WERI-Rb-1 (cell line): ENCODE results near the gene MICALL2.

Source experiments
- DNase-seq: peaks from one replicate; pipeline ENCODE4 v3.0.0-alpha.2; 2020
- H3K27ac ChIP-seq: fragments of 250-450 bp; sonication (Bioruptor Pico); 2 replicates; pipeline ENCODE4 v1.5.1; 2020; ENCODE audit warnings: mild to moderate bottlenecking, moderate library complexity
- H3K27me3 ChIP-seq: fragments of 250-450 bp; sonication (Bioruptor Pico); 2 replicates; pipeline ENCODE4 v1.5.1; 2021; ENCODE audit warnings: mild to moderate bottlenecking, low read depth, moderate library complexity; ENCODE audit not compliant: insufficient read depth, severe bottlenecking
- H3K36me3 ChIP-seq: fragments of 250-450 bp; sonication (Bioruptor Pico); 2 replicates; pipeline ENCODE4 v1.5.1; 2020; ENCODE audit warnings: mild to moderate bottlenecking, moderate library complexity
- H3K4me3 ChIP-seq: 2 replicates; pipeline ENCODE4 v1.5.1; 2011; ENCODE audit warnings: low read depth, mild to moderate bottlenecking, control low read depth, low read length
- H3K9me3 ChIP-seq: fragments of 250-450 bp; sonication (Bioruptor Pico); 2 replicates; pipeline ENCODE4 v1.5.1; 2021; ENCODE audit warnings: mild to moderate bottlenecking, moderate library complexity; ENCODE audit not compliant: severe bottlenecking
- TF ChIP-seq, protein P1 (sequence below): IDR thresholded peaks from 2 replicates; pipeline ENCODE4 v1.5.1; 2011; ENCODE audit warnings: low read depth, mild to moderate bottlenecking, control low read depth, inconsistent platforms, low read length

The MICALL2 gene

DNA sequence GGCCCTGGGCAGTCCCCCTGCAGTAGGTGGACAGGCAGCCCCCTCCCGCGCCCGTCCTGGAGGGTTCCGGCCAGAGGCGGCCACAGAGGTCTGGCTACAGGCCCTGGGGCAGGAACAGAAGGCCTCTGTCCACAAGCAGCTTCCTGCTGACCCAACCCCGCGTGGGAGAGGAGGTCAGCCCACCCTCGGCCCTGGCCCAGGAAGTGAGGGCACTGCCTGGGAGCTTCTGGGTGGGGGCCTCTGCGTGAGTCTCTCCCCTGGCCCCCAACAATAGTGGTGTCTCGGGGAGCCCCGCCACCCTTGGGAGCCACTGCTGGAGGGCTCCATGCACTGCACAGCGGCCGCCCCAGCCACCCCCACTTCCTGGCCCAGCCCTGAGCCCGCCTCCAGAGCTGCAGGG is 4.7 kb downstream of the MICALL2 start:
- Histone ChIP-seq H3K4me3 (no peak overlapping the region), H3K9me3 (no peaks in the 10 kb centered on the region), H3K36me3 (no peaks in the 10 kb centered on the region), H3K27ac (no peak overlapping the region), H3K27me3 (no peaks in the 10 kb centered on the region)
- TF ChIP-seq, protein P1, sequence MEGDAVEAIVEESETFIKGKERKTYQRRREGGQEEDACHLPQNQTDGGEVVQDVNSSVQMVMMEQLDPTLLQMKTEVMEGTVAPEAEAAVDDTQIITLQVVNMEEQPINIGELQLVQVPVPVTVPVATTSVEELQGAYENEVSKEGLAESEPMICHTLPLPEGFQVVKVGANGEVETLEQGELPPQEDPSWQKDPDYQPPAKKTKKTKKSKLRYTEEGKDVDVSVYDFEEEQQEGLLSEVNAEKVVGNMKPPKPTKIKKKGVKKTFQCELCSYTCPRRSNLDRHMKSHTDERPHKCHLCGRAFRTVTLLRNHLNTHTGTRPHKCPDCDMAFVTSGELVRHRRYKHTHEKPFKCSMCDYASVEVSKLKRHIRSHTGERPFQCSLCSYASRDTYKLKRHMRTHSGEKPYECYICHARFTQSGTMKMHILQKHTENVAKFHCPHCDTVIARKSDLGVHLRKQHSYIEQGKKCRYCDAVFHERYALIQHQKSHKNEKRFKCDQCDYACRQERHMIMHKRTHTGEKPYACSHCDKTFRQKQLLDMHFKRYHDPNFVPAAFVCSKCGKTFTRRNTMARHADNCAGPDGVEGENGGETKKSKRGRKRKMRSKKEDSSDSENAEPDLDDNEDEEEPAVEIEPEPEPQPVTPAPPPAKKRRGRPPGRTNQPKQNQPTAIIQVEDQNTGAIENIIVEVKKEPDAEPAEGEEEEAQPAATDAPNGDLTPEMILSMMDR: no peak
- no peak for DNase-seq

DNA sequence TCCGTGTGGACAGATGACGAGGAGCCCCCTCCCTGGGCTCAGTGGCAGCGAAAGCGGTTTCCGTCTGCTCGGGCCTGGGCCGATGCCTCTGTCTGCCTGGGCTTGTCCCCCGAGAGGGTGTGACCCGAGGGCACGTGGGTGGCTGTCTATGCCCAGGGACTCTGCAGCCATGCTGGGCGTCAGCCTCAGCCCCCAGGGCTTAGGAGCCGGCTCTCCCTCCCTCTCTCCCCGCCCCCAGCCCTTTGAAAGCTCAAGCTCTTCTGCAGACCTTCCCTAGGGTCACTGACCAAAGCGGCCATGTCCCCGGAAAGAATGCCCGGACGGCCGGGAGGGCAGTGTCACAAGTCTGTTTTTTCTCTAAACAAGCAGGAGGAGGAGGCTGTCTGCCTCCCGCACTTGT is 7.1 kb downstream of the MICALL2 start:
- TF ChIP-seq, protein P1: no peak
- Histone ChIP-seq H3K27me3 (no peaks in the 10 kb centered on the region), H3K4me3 (no peak overlapping the region), H3K9me3 (no peaks in the 10 kb centered on the region), H3K36me3 (no peaks in the 10 kb centered on the region), H3K27ac (no peak overlapping the region)
- no peak for DNase-seq

DNA sequence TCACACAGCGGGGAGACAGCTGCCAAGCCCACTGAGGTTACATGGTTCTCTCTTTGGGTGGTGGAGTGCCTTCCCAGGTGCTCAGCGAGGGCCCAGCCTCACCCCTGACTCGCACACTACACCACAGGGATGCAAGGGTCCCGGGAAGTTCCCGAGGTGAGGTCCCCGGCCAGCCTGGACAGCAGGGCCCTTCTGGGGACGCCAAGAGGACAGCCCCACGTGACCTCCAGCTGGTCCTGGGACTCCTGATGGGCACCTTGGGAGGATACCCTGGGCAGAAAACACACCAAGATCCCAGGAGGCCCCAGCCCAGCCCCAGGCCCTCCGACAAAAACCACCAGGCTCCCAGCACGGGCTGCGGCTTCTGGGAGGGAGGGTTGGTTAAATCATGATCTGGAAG is 8.3 kb downstream of the MICALL2 start:
- Histone ChIP-seq H3K27me3 (no peaks in the 10 kb centered on the region), H3K27ac (no peak overlapping the region)
- TF ChIP-seq, protein P1: no peak

DNA sequence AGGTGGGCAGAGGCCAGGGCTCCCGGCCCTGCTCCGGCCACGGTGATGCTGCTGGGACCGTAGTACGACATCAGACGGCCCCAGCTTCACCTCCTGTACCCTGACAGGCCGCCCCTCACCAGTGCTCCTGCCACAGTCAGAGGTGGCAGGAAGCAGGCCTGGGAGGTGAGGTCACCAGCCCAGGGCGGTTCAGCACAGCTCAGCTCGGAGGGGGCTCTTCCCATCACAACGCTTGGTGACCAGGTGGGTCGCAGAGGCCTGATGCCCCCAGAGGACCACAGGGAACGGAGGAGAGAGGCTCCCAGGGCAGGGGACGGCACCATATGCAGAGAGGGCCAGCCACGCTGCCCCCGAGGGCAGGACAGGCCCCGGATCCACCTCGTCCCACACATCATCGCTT is 8.8 kb downstream of the MICALL2 start:
- no peak for DNase-seq
- Histone ChIP-seq H3K9me3 (no peaks in the 10 kb centered on the region), H3K27me3 (no peaks in the 10 kb centered on the region), H3K36me3 (no peaks in the 10 kb centered on the region), H3K27ac (no peak overlapping the region), H3K4me3 (no peak overlapping the region)
- TF ChIP-seq, protein P1: no peak

More for the DNA sequence above, 8.3 kb downstream of the MICALL2 start:
- no peak for DNase-seq
- Histone ChIP-seq H3K9me3 (no peaks in the 10 kb centered on the region), H3K36me3 (no peaks in the 10 kb centered on the region), H3K4me3 (no peak overlapping the region)

DNA sequence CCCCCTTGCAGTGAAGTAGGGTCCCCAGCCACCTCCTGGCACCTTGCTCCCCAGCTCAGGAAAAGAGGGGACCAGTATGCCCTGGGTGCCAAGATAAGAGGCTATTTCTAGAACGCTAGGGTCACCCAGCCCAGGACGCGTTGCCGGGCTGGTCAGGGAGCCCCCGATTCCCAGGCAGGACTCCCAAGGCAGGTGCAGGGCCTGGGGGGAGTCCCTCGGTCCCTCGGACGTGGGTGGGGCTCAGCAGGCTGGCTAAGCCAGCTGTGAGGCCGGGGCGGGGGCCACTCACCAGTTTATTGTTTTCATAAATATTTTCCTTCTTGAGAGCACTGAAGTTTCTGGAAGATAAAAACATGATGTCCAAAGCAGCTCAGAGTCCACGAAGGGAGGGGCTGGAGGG is 9.3 kb downstream of the MICALL2 start:
- no peaks in the 10 kb centered on the region for H3K9me3 ChIP-seq
- H3K4me3 ChIP-seq: no peak overlapping the region
- no peak overlapping the region for H3K27ac ChIP-seq
- H3K36me3 ChIP-seq: no peaks in the 10 kb centered on the region
- TF ChIP-seq, protein P1: no peak
- no peak for DNase-seq
- H3K27me3 ChIP-seq: no peaks in the 10 kb centered on the region

DNA sequence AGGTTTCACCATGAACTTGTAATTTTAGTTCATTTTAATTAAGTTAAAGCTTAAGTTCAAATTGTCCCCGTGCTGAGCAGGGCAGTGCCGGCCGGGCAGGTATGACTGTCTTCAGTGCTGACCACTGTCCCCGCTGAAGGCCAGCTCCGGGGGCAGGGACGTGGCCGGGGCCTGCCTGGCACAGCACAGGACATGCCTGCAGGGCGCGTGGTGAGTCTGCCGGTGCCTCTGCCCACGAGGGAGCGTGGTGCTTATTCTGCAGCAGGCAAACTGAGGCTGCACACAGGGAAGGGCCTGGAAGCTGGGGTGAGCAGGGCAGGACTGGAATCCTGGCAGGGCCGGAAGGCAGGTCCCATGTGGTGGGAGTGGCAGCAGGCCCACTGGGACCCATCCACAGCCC is 9.8 kb downstream of the MICALL2 start:
- Histone ChIP-seq H3K36me3 (no peaks in the 10 kb centered on the region), H3K9me3 (no peaks in the 10 kb centered on the region), H3K27me3 (no peaks in the 10 kb centered on the region), H3K27ac (no peak overlapping the region), H3K4me3 (no peak overlapping the region)
- TF ChIP-seq, protein P1: no peak
- no peak for DNase-seq
